HG02840 (cell line): Measurements from ENCODE around the gene KIF16B.

Experiments
- ATAC-seq: cut with Tn5 transposase; IDR thresholded peaks from one replicate; pipeline ENCODE4 v1.9.1; 2021; ENCODE audit warnings: mild to moderate bottlenecking, moderate library complexity, moderate number of reproducible peaks; ENCODE audit not compliant: unreplicated experiment, low FRiP score

The KIF16B gene

DNA sequence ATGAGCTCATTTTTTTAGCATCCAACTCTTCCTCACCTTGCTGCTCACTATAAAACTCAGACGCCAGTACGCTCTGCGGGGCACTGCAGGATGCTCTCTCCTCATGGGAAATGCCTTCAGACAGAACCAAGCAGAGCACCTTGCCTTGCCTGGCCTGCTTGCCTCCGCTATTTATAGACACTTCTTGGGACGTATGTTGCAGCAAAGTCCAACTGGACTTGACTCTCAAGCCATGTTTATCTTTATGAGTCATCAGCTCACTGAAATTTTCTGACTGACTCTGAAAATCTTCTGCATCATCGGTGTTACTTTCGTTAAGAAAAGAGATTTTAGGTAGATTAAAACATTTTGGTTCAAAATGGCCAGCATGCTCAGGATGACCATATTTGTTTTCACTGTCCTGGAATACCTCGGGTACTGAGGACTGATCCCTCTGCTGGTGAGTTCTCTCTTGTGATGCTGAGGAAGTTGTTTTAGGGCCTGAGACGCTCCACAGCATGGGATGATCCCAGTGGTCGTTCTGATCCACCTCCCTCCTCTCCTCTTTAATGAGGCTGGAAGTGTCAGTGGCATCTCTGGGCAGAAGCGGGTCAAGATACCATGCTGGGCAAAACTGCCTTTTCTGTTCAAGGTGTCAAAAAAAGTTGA, 204.5 kb downstream of the KIF16B start:
- no peak for ATAC-seq

DNA sequence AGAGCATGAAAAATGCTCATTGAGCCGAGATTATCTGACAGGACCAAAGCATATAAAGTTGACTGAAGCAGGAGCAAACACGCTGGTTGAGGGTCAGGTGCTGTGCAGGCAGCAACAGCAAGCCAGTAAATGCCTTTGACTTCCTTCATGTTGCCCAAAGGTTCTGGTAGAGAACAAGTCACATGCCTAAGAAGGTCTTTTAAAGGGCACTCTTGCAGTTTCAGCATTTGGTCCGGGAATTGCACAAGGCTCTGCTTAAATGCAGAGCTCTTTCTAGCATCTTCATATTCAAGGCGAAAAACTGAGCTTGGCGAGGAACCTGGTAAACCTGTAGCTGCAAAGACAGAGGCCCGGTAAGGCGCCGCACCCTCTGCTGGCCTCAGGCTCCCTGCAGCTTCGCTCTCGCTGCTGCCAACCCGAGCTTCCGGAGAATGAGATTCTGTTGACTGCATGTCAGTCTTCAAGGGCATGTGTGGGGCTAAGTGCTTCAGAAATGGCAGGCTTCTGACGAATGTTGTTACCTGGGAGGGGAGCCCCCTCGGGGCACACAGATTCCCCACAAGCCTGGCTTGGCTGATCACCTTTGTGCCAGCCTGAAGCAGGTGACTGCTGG, 205.2 kb downstream of the KIF16B start:
- ATAC-seq: no peak

DNA sequence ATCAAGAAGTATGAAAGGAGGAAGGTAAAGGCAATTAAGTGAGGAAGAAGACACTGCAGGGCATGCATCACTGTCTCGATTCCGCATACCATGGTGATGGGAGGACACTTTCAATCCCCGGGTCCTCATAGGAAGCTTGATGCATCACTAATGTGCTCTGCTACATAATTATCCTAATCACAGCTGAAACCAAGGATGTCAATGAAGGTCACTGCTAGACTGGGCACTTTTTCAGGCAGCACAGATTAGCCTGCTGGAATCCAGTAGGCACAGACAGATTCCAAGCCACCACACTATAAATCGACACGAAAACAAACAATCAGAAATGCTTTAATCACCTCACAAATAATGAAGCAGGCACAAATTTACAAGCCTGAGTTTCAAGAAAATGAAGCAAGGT, 206.7 kb downstream of the KIF16B start:
- no peak for ATAC-seq

DNA sequence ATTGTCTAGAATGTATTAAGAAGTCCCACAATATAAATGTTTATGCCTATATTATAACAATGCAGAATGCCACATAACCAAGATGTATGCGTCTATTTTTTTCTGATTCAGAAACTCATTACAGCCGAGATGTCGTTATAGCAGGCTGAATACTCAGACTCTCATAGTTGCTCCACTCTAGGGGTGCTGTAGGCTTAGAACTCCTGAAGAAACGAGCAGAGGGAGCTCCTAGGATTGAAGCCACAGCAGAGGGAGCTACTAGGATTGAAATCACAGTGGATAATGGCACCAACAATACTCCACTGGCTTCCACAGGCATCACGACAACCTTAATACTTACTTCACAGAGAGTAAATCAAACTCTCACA, 208.9 kb downstream of the KIF16B start:
- ATAC-seq: no peak

DNA sequence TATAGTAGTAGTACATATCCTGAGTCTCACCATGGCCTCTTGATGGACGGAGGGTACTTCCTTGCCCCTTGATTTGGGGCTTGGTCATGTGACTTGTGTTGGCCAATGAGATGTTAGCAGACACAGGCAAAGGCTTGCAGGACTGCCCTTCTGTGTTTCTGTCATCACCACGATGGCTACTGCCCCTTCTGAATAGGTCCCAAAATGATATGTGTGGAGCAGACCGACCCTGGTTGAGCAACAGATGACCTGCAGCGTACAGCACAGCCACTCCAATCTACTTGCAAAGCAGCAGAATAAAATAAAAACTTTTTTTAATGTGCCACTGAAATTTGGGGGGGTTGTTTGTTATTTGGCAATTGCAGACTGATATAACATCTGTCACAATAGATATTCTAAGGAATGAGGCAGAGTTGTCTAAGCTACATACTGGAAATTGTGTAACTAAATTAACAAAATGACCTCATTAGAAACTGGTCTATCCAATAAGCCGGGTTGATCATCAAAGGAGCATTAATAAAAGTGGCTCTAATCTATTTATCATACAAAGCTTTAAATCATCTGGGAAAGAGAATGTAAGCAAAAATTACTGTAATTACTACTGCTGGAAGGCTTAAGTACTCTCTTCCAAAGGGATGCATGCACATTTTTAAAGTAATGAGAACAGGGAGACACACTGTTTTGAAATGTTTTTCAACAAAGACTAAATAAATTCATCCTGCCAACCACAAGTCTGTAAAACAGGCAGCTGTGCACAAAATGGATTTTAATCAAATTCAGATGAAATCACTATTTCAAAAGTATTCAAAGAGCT, 209.5 kb downstream of the KIF16B start:
- no peak for ATAC-seq

DNA sequence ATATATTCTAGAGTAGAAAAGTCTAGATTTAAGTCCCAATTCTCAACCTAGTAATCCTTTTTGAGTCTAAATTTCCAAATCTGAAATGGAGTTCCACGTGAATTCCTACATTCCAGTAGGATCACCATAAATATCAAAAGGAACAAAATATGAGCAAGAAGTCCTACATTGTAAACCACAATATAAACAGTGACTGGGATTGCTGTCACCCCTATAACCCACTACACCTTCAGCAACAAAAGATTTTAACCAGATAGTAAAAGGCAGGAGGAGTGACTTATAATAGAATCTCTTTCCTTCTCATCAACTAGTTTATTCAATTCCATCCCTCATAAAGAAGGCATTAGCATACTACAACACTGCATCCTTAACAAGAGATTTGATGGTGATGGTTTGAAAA, 210.6 kb downstream of the KIF16B start:
- ATAC-seq: no peak

DNA sequence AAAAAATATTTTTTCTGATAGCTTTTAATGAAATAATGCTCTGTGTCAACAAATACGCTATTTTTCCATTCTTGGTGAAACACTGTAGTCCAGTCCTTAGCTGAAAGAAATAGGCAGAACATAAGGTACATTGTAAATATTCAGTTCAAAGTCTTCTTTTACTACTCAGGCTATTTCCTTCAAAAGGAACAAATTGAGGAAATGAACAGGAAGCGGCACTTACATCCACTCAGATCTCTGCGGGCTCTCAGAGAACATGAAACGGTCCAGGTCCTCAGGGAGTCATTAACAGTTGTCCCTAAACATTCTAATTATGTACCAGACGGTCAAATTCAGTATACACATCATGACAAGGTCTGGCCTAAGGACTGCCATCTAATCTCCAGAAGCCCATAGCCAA, 212.6 kb downstream of the KIF16B start:
- no peak for ATAC-seq

DNA sequence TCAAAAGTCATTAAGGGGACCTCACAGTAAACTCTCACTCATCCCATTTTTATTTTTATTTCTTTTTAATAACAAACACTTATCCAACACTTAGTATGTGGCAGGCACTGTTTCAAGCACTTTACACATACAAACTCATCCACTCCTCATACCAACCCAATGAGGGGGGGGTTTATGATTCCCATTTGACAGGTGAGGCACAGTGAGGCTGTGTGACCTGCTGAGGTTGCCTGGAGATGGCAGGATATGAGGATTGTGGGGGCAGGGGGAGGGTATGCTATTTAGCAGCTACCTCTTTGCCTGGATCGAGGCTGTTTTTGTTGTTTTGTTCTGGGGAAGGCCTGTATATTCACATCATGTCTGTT, 219.8 kb downstream of the KIF16B start:
- no peak for ATAC-seq

DNA sequence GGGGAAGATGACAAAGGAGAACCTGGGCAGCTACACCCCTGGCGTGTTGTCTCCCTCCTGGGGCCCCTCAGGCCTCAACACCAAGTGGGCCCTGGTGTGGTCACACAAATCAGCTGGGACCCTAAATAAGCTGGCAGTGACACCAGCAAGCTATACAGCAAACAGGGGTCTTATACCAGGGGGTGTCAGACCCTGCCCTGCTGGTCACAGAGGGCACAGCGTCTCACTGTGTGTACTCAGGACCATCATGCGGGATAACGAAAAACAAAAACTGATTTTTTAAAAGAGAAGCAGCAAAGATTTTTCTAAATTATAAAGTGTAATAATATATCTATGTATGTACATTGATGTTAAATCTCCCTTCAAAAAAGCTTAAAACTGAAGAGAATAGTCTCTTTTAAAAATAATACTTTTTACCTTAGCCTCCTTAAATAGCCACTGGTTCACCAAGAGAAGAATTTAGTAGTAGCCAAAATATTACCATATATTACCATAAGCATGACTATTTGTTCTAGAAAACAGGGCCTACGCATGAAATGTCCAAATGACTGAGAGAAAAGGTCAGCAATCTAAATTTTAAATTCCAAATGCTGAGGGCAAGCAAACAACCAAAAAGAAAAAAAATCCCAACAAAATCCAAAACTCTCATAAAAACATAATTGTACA, 220.4 kb downstream of the KIF16B start:
- no peak for ATAC-seq

DNA sequence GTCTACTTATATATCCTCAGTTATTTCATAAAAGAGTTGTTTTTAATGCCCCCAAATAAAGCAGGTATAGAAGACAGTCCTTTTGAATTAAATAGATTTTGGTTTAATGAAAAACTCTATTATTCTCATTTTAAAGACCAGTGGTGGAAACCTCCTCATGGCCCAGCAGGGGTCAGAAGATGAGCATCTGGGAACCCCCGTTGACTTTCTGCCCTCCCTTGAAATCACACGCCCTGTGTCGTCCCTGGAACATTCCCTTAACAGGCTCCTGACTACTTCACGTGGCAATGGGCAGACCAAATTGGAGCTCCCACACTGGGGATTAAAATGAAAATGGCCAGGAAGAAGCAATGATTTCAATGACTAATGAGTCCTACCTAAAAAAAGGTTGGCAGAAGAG, 220.9 kb downstream of the KIF16B start:
- ATAC-seq: no peak

DNA sequence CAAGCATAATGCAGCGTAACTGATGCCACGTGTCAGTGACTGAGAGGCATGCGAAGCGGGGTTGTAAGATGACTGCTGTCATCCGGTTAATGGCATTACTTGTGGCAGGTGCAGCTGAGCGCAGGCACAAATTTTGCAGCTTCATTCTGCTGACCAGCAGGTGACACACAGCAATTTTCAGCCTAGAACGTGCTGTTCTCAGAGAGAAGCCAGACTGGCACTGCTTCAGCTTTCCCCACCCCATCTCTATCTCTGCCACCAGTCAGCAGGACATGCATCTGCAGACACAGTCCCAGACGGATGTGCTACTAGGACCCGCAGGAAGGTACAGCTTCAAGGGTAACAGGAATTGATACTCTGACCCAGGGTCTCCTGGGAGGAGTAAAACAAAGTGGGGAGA, 221.8 kb downstream of the KIF16B start:
- ATAC-seq: no peak

DNA sequence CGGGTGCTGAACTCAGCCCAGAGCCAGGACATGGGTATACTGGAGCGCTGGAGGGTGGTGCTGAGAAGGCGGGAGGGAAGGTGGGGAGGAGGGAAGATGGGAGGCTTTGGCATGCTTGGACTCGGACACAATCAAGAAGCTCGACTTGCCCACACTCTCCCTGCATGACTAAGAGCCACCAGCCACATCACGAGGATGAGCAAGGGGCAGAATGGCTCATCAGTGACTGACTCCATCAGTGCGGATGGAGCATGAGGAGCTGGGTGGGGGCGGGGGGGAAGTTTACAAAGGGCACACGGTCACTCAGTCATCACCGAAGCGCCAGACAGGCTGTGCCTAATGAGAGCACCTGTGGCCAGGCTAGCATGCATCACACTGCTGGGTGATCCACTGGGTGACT, 222.8 kb downstream of the KIF16B start:
- ATAC-seq: no peak

DNA sequence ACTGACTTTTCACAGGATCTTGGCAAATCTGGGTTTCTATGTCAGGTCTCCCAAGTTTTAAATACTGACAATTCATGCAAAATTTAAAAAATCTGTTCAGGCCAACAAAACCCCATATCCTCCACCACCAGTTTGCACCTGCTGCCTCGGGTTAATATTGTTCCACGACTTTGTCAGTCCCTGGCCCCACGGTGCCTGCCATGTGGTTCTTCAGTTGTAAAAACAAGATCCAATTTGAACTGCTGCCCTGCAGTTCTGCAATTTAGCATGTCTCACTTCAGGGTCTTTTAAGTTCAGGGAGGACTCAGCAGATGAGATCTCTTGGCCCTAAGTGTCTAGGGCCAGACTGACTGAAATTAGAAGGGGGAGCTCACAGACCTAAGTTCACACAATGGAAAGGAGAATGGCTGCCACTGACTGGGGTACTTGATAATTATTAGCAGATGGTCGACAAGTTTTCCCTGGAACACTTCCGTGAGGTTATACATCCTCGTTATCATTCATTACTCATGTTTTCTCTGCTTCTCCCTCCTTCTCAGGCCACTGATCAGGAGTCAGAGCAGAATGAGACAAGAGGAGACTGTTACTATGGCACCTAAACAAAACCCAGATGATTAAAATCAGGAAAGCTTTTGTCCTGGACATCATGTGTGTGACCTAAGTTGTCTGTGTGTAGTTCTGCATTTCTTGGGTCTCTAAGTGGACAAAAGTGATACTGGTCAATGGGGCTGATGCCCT, 223.6 kb downstream of the KIF16B start:
- no peak for ATAC-seq

DNA sequence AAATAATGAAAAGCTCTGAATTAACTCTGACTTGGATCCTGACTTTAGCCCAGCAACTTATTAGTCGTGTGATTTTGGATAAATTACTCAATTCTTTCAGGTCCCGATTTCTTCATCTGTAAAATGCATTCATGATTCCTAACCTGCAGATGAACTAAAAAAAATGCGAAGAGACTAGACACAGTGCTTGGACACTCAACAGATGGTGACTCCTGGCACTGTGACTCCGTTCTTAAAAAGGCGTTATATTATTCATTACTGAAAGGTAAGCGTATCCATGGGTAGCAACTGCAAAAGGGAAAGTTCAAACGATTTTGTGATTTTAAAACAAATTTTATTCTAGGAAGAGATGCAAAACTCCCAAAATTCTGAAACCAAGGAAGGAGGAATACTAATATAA, 226.3 kb downstream of the KIF16B start:
- ATAC-seq: no peak

DNA sequence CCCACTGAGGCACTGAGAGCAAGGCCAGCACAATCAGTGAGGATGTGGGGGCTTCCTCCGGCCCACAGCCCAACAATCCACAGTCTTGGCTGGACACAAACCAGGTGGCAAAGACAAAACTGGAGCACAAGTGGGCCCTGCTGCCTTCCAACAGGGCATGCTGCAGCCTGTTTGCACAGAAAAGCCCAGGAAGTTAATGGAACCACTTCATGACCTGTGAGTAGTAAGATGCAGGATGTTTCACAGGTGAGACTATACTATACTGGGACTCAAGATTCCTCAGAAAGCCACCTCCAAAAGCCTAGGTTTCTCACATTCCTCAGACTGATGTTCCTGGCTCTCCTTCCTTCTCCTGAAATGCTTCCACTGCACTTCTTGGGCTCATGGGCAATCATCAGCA, 235.5 kb downstream of the KIF16B start:
- ATAC-seq: no peak

DNA sequence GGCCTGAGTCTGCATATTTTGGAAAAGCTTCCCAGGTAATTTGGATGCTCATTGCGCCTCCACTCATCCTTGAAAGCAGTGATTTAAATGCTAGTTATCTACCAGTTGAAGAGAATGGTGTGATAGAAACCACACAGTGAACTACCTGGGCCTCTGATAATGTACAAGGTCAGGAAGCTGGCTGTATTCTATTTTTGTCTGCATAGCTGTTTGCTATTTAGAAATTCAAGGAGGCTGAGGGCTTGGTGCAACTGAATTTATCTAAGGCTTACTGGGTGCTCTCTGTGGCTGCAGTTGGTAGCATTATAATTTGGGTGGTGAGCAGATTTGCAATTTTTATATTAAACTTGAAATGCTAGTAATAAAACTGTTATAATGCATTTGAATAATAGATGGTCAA, 245.6 kb downstream of the KIF16B start:
- no peak for ATAC-seq

DNA sequence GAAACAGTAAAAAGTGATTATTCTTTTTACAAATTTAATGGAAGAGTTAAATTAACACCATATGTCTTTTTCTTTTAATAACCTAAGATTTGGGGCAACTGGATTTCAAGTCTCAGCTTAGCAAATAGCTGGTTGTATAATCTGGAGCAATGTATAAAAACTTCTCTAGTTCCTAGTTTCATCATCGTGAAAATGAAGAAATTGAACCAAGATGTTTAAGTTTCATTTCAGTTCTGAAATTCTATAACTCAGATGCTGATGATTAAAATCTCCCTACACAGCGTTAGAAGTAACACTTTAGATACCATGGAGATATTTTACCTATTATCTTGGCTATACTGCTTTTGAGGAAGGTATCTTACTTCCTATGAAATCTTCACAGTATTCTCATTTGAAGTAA, 252.0 kb downstream of the KIF16B start:
- ATAC-seq: no peak

DNA sequence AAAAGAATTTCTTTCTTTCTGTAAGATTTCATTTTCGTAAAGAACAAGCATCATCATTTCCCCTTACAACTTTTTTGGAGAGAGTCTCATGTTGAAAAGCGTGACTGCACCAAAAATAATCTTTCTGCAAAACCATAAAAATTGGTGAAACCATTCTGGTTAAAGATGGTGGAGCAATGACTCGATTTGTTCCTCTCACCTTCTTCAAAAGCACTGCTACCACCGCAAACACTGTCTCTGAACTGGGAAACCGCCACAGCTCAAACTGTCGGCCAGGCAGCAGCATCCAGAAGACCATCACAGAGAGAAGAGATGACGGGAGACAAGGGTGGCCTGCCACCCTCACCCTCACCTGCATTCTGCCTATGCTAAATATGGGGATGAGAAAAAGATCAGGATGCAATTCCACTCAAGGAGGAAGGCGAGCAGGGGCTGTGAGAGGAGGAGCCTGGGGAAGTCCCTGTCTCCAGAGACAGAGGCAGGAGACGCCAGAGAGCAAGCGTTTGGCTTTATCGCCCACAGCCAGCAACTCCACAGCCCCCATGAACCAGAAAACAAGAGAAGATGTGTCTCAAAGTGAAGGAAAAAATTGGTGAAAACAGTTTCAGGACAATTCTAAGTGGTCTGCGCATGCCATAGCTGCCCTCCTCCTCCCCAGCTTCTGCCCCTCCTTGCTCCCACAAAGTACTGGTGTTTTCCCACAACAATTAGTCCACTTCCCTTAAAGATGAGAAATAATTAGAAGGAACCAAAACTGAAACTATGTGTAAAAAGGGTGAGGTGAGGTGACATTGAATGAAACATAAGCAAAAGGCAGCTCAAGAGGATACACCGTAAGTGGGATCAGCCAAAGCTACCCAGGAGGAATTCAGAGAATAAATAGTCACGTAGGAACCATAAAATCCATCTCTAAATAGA, 255.5 kb downstream of the KIF16B start:
- peak; percentile 52 for ATAC-seq

DNA sequence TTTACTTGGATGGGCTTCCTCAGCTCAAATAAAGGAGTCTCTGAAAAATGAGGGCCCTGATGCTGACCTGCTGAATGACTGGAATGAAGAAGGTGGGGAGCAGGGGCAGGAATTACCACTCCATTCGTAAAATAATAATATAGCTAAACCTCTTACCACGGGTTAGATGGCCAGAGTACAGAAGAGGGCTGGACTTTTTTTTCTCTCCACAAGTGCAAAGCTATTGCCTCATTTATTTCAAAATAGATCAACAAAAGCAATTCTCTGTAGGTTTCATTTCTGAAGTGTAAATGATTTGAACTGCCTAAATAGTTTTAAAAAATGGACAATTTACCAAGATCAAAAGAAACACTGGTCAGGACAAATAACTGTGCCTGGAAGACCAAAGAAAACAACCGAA, 256.7 kb downstream of the KIF16B start:
- no peak for ATAC-seq

DNA sequence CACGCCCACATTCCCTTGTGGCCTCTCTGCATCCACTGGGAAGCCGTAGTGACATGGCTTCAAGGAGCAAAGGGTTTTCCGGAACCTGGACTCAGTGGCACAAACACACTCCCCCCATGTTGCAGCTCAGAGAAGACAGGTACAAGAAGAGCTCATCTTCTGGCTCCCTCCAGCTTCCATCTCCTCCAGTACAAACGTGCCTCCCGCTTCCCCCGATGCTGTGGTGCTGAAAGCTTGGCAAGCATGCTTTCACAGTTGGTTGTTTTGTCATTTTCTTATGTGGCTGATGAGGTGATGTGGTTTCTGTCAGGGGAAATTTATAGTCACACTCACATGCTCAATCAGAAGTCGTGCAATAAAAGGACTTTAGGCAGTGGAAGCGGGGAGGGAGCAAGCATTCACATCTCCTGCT, 258.5 kb downstream of the KIF16B start:
- ATAC-seq: no peak
